CD14-positive monocyte (primary cell): ENCODE measurements around the gene PTTG1IP. TPM values are rescaled to one million over a fixed set of nuclear protein-coding genes. Genes with fewer than 3 reads are reported as not detected.

Experiments
- DNase-seq, 3 donors: peaks; one replicate each; pipeline ENCODE4 v3.0.0-alpha.2; 2011 to 2022
- H2AFZ ChIP-seq: 2 replicates; pipeline ENCODE4 v1.6.0; 2012; ENCODE audit warnings: mild to moderate bottlenecking, low read depth, low read length, inconsistent platforms; ENCODE audit not compliant: insufficient read depth, poor library complexity, severe bottlenecking
- H3K27ac ChIP-seq, 2 donors: 1 replicate in 1 of 2; 2 replicates in 1 of 2; pipeline ENCODE4 v1.5.1; 2012 to 2013; ENCODE audit warnings: low read length in 2 of 2, control low read depth in 1 of 2, inconsistent platforms in 1 of 2, low read depth in 1 of 2, mild to moderate bottlenecking in 1 of 2
- H3K27me3 ChIP-seq, 2 donors: one replicate each; pipeline versions ENCODE4 v1.6.0 to v1.6.1; 2011 to 2013; ENCODE audit warnings: low read length in 2 of 2; ENCODE audit not compliant: control insufficient read depth in 2 of 2, insufficient read depth in 2 of 2
- H3K36me3 ChIP-seq, 2 donors: replicated peaks in 1 of 2; 1 replicate in 1 of 2; 2 replicates in 1 of 2; pipeline versions ENCODE4 v1.5.1 to v1.6.1; 2012 to 2013; ENCODE audit warnings: low read length in 2 of 2, control low read depth in 1 of 2, inconsistent platforms in 1 of 2, mild to moderate bottlenecking in 1 of 2; ENCODE audit not compliant: insufficient read depth in 2 of 2, control insufficient read depth in 1 of 2
- H3K4me1 ChIP-seq, 2 donors: 1 replicate in 1 of 2; 2 replicates in 1 of 2; pipeline versions ENCODE4 v1.5.1 to v1.6.1; 2012 to 2013; ENCODE audit warnings: low read length in 2 of 2, control low read depth in 1 of 2, inconsistent platforms in 1 of 2, mild to moderate bottlenecking in 1 of 2, moderate library complexity in 1 of 2; ENCODE audit not compliant: insufficient read depth in 2 of 2, control insufficient read depth in 1 of 2
- H3K4me2 ChIP-seq: replicated peaks from 2 replicates; pipeline ENCODE3; 2012; ENCODE audit warnings: low read length, moderate library complexity, mild to moderate bottlenecking; ENCODE audit not compliant: poor library complexity, severe bottlenecking; ENCODE audit errors: extremely low read depth
- H3K4me3 ChIP-seq, 3 experiments: fragments of 200-600 bp in 1 of 3; sonication (generic) in 1 of 3; replicated peaks in 1 of 3; 1 replicate in 2 of 3; 2 replicates in 1 of 3; pipeline ENCODE4 v1.5.1; 2011 to 2013; ENCODE audit warnings: low read length in 3 of 3, mild to moderate bottlenecking in 3 of 3, control low read depth in 2 of 3, low read depth in 2 of 3, inconsistent platforms in 1 of 3, moderate library complexity in 1 of 3
- H3K79me2 ChIP-seq: 2 replicates; pipeline ENCODE4 v1.6.0; 2012; ENCODE audit warnings: mild to moderate bottlenecking, control low read depth, inconsistent platforms, low read length, moderate library complexity; ENCODE audit not compliant: insufficient read depth
- H3K9ac ChIP-seq: 2 replicates; pipeline ENCODE4 v1.6.0; 2017; ENCODE audit warnings: low read length, mild to moderate bottlenecking; ENCODE audit not compliant: insufficient read depth, poor library complexity, severe bottlenecking
- H3K9me3 ChIP-seq, 2 donors: replicated peaks in 1 of 2; 1 replicate in 1 of 2; 2 replicates in 1 of 2; pipeline versions ENCODE4 v1.5.1 to v1.6.1; 2012 to 2013; ENCODE audit warnings: low read length in 2 of 2, control low read depth in 1 of 2; ENCODE audit not compliant: control insufficient read depth in 1 of 2, insufficient read depth in 1 of 2
- H4K20me1 ChIP-seq: 2 replicates; pipeline ENCODE4 v1.6.0; 2012; ENCODE audit warnings: mild to moderate bottlenecking, low read length, control low read depth, moderate library complexity; ENCODE audit not compliant: insufficient read depth
- H3K27ac Mint-ChIP-seq, 7 donors: one replicate each; pipeline ENCODE4 v1.8.0; 2020; ENCODE audit warnings: mild to moderate bottlenecking in 7 of 7, mixed read lengths in 7 of 7, moderate library complexity in 6 of 7, inconsistent platforms in 2 of 7
- H3K27me3 Mint-ChIP-seq, 3 donors: one replicate each; pipeline ENCODE4 v1.8.0; 2021 to 2022; ENCODE audit warnings: low read depth in 3 of 3, mild to moderate bottlenecking in 3 of 3, mixed read lengths in 3 of 3, moderate library complexity in 3 of 3, inconsistent platforms in 1 of 3
- H3K36me3 Mint-ChIP-seq, 2 donors: one replicate each; pipeline ENCODE4 v1.8.0; 2020; ENCODE audit warnings: mixed read lengths in 2 of 2, inconsistent platforms in 1 of 2, mild to moderate bottlenecking in 1 of 2
- H3K4me1 Mint-ChIP-seq: one replicate; pipeline ENCODE4 v1.8.0; 2020; ENCODE audit warnings: mild to moderate bottlenecking, mixed read lengths
- H3K4me3 Mint-ChIP-seq, 2 donors: one replicate each; pipeline ENCODE4 v1.8.0; 2020; ENCODE audit warnings: mild to moderate bottlenecking in 2 of 2, mixed read lengths in 2 of 2, moderate library complexity in 1 of 2
- H3K9me3 Mint-ChIP-seq, 7 donors: one replicate each; pipeline ENCODE4 v1.8.0; 2020 to 2022; ENCODE audit warnings: mixed read lengths in 7 of 7, mild to moderate bottlenecking in 6 of 7, moderate library complexity in 6 of 7, inconsistent platforms in 2 of 7
- CTCF ChIP-seq: fragments of 200-600 bp; IDR thresholded peaks from one replicate; pipeline ENCODE4 v1.8.0; 2022; ENCODE audit warnings: antibody characterized with exemption, mild to moderate bottlenecking
- WGBS: methylation state at CpG from one replicate; pipeline ENCODE4 v1.1.5; 2013; ENCODE audit warnings: missing lambda C conversion rate; ENCODE audit not compliant: insufficient coverage; 5-methylcytosine and 5-hydroxymethylcytosine counted together
- intact Hi-C, 2 donors: fragments of 100-400 bp; cut with micrococcal nuclease; formaldehyde crosslinking; loops; one replicate each; pipeline versions ENCODE4 v1.15.0 to v1.15.1; 2023
- polyA plus RNA-seq, 3 donors: library from polyadenylated mRNA; depleted of rRNA in 1 of 3; unstranded in 2 of 3; stranded (reverse) in 1 of 3; fragments of 300-500 nt in 2 of 3; fragments of >200 nt in 1 of 3; fragmentation: Illumina TruSeq in 2 of 3; gene quantifications; 1 replicate in 2 of 3; 2 replicates in 1 of 3; pipeline ENCODE4 v1.2.3, GENCODE V29; 2012 to 2021

The PTTG1IP gene
- polyA plus RNA-seq, 3 donors: 118 to 238 (median 206) TPM

GRCh38 chr21:44857127-44857892 lies 16.2 kb downstream of the PTTG1IP start:
- WGBS: 98% methylated on average over 7 of the region's 16 CpGs
- Histone ChIP-seq H3K27ac (no peak overlapping the region), H4K20me1 (peaks cover 100% of the 10 kb centered on the region), H3K9me3 (no peaks in the 10 kb centered on the region), H2AFZ (no peak overlapping the region), H3K4me1 (peaks cover 10 to 14% of the 10 kb centered on the region in 2 donors), H3K79me2 (peaks cover 99% of the 10 kb centered on the region), H3K9ac (no peak overlapping the region), H3K4me3 (no peak overlapping the region), H3K27me3 (no peaks in the 10 kb centered on the region), H3K4me2 (no peak overlapping the region), H3K36me3 (peaks cover 81 to 100% of the 10 kb centered on the region in 2 donors)
- Mint-ChIP-seq H3K4me1 (peaks cover 42% of the 10 kb centered on the region), H3K4me3 (no peak overlapping the region), H3K27me3 (no peaks in the 10 kb centered on the region), H3K36me3 (peaks cover 88 to 99% of the 10 kb centered on the region in 2 donors), H3K27ac (no peak overlapping the region), H3K9me3 (peaks cover 0 to 1% (median 0%) of the 10 kb centered on the region in 7 donors)
- TF ChIP-seq CTCF: no peak
- no peak for DNase-seq
- intact Hi-C loops: loop anchor here in 1 of 2 donors (5.0 kb wide), 1 partner anchor 35 kb away; no protein-coding TSS in a partner anchor

- Histone ChIP-seq H3K9ac (no peak overlapping the region), H3K4me2 (no peak overlapping the region), H2AFZ (no peak overlapping the region), H3K4me3 (no peak overlapping the region), H3K27ac (no peak overlapping the region), H3K36me3 (peaks cover 83 to 100% of the 10 kb centered on the region in 2 donors), H3K27me3 (no peaks in the 10 kb centered on the region), H4K20me1 (peaks cover 100% of the 10 kb centered on the region), H3K4me1 (peaks cover 10 to 14% of the 10 kb centered on the region in 2 donors), H3K9me3 (no peaks in the 10 kb centered on the region), H3K79me2 (peaks cover 93% of the 10 kb centered on the region)
- intact Hi-C loops: loop anchor here in 1 of 2 donors (5.0 kb wide), 1 partner anchor 34 kb away; no protein-coding TSS in a partner anchor
- no peak overlapping the region for H3K4me3 Mint-ChIP-seq
- no peak for TF ChIP-seq CTCF
- H3K4me1 Mint-ChIP-seq: peaks cover 35% of the 10 kb centered on the region
- peak overlapping the region in 2 of 7 donors; percentile 47 to 52 for H3K27ac Mint-ChIP-seq
- peaks cover 90 to 99% of the 10 kb centered on the region in 2 donors for H3K36me3 Mint-ChIP-seq
- peaks cover 0 to 1% (median 0%) of the 10 kb centered on the region in 7 donors for H3K9me3 Mint-ChIP-seq
- no peaks in the 10 kb centered on the region for H3K27me3 Mint-ChIP-seq
- WGBS: 91% methylated on average over 12 of the region's 17 CpGs
- DNase-seq: no peak
These were observed 17.4 kb downstream of the PTTG1IP start for GRCh38 chr21:44856131-44856530.
